Peyer's patch (tissue), 4 donors: Measurements from ENCODE around the gene DHODH.

ENCODE experiments used
- CTCF ChIP-seq, 6 experiments: fragments of 450-650 bp in 4 of 6; fragments of 200-600 bp in 2 of 6; sonication (generic) in 1 of 6; IDR thresholded peaks; one replicate each; pipeline ENCODE4 v1.5.1; 2017 to 2019; ENCODE audit warnings: antibody characterized with exemption in 6 of 6, mild to moderate bottlenecking in 3 of 6, moderate library complexity in 1 of 6
- POLR2A ChIP-seq, 2 donors: fragments of 450-650 bp; IDR thresholded peaks; one replicate each; pipeline ENCODE4 v1.5.1; 2017; ENCODE audit warnings: antibody characterized with exemption in 2 of 2, mild to moderate bottlenecking in 2 of 2, moderate library complexity in 2 of 2

GRCh38 chr16:72050769-72051464 lies 42.4 kb downstream of the DHODH start:
- TF ChIP-seq CTCF (IDR thresholded peaks at IDR 0.05): no peak
- TF ChIP-seq POLR2A (IDR thresholded peaks at IDR 0.05): no peak
